H9 (cell line): Measurements from ENCODE around the gene SRRM2. TPM values are rescaled to one million over a fixed set of nuclear protein-coding genes. Genes with fewer than 3 reads are reported as not detected.

Experiments used
- DNase-seq: peaks from one replicate; pipeline ENCODE4 v3.0.0-alpha.2; 2017
- H2AFZ ChIP-seq: one replicate; pipeline ENCODE4 v1.6.1; 2013; ENCODE audit warnings: mild to moderate bottlenecking, low read length, control low read depth, moderate library complexity
- H2AK5ac ChIP-seq: 2 replicates; pipeline ENCODE4 v1.6.1; 2013; ENCODE audit warnings: low read length, control low read depth, mixed read lengths; ENCODE audit not compliant: insufficient read length
- H2BK120ac ChIP-seq: one replicate; pipeline ENCODE4 v1.6.1; 2013; ENCODE audit warnings: low read depth, mild to moderate bottlenecking, low read length, control low read depth, inconsistent platforms; ENCODE audit not compliant: poor library complexity, severe bottlenecking
- H2BK12ac ChIP-seq: 2 replicates; pipeline ENCODE4 v1.6.1; 2013; ENCODE audit warnings: low read length, control low read depth, mixed read lengths, low read depth; ENCODE audit not compliant: insufficient read length
- H2BK15ac ChIP-seq: 2 replicates; pipeline ENCODE4 v1.6.1; 2013; ENCODE audit warnings: low read depth, low read length, control low read depth
- H2BK20ac ChIP-seq: one replicate; pipeline ENCODE4 v1.6.1; 2013; ENCODE audit warnings: low read depth, mild to moderate bottlenecking, low read length, control low read depth, inconsistent platforms; ENCODE audit not compliant: poor library complexity, severe bottlenecking
- H2BK5ac ChIP-seq: 2 replicates; pipeline ENCODE4 v1.6.1; 2013; ENCODE audit warnings: low read length, control low read depth, mixed read lengths; ENCODE audit not compliant: insufficient read length
- H3K14ac ChIP-seq: 2 replicates; pipeline ENCODE4 v1.6.1; 2013; ENCODE audit warnings: low read length, control low read depth; ENCODE audit not compliant: insufficient read depth
- H3K18ac ChIP-seq: 2 replicates; pipeline ENCODE4 v1.6.1; 2013; ENCODE audit warnings: low read depth, mild to moderate bottlenecking, mixed read lengths, low read length, control low read depth; ENCODE audit not compliant: insufficient read length
- H3K23ac ChIP-seq: 2 replicates; pipeline ENCODE4 v1.6.1; 2013; ENCODE audit warnings: low read length, control low read depth, mixed read lengths, low read depth; ENCODE audit not compliant: insufficient read length
- H3K23me2 ChIP-seq: 2 replicates; pipeline ENCODE4 v1.6.1; 2013; ENCODE audit warnings: low read depth, mild to moderate bottlenecking, mixed read lengths, low read length, control low read depth; ENCODE audit not compliant: insufficient read length, poor library complexity, severe bottlenecking
- H3K27ac ChIP-seq: 2 replicates; pipeline ENCODE4 v1.5.1; 2013; ENCODE audit warnings: low read length, control low read depth, mixed read lengths, low read depth; ENCODE audit not compliant: insufficient read length
- H3K27me3 ChIP-seq: 2 replicates; pipeline ENCODE4 v1.6.1; 2013; ENCODE audit warnings: low read length, control low read depth, inconsistent platforms; ENCODE audit not compliant: insufficient read depth
- H3K4ac ChIP-seq: 2 replicates; pipeline ENCODE4 v1.6.1; 2013; ENCODE audit warnings: low read depth, mild to moderate bottlenecking, control low read depth, inconsistent platforms, low read length, moderate library complexity
- H3K4me1 ChIP-seq: 2 replicates; pipeline ENCODE4 v1.6.1; 2013; ENCODE audit warnings: low read length, control low read depth, inconsistent platforms; ENCODE audit not compliant: insufficient read depth
- H3K4me2 ChIP-seq: 2 replicates; pipeline ENCODE4 v1.6.1; 2013; ENCODE audit warnings: low read length, control low read depth, mixed read lengths; ENCODE audit not compliant: insufficient read length, insufficient read depth
- H3K56ac ChIP-seq: 2 replicates; pipeline ENCODE4 v1.6.1; 2013; ENCODE audit warnings: low read depth, mild to moderate bottlenecking, mixed read lengths, low read length, control low read depth; ENCODE audit not compliant: insufficient read length
- H3K79me1 ChIP-seq: 2 replicates; pipeline ENCODE4 v1.6.1; 2013; ENCODE audit warnings: low read depth, mild to moderate bottlenecking, moderate library complexity, low read length, control low read depth, inconsistent platforms; ENCODE audit not compliant: insufficient read depth, poor library complexity, severe bottlenecking
- H3K79me2 ChIP-seq: 2 replicates; pipeline ENCODE4 v1.6.1; 2013; ENCODE audit warnings: low read length, control low read depth, inconsistent platforms; ENCODE audit not compliant: insufficient read depth
- H3K9ac ChIP-seq: 2 replicates; pipeline ENCODE4 v1.6.1; 2013; ENCODE audit warnings: low read length, control low read depth, mixed read lengths; ENCODE audit not compliant: insufficient read length; ENCODE audit errors: extremely low read depth
- H3K9me3 ChIP-seq: one replicate; pipeline ENCODE4 v1.6.1; 2013; ENCODE audit warnings: low read depth, low read length, inconsistent platforms; ENCODE audit not compliant: control insufficient read depth
- H3T11ph ChIP-seq: one replicate; pipeline ENCODE4 v1.6.1; 2013; ENCODE audit warnings: mild to moderate bottlenecking, low read length, control low read depth, inconsistent platforms
- H4K20me1 ChIP-seq: one replicate; pipeline ENCODE4 v1.6.1; 2013; ENCODE audit not compliant: control insufficient read depth, insufficient read length, insufficient read depth
- H4K5ac ChIP-seq: 2 replicates; pipeline ENCODE4 v1.6.1; 2013; ENCODE audit warnings: low read depth, mild to moderate bottlenecking, mixed read lengths, low read length, control low read depth; ENCODE audit not compliant: insufficient read length
- H4K8ac ChIP-seq: replicated peaks from 2 replicates; pipeline ENCODE4 v1.6.1; 2013; ENCODE audit warnings: low read length, control low read depth, mixed read lengths, low read depth; ENCODE audit not compliant: insufficient read length
- H4K91ac ChIP-seq: 2 replicates; pipeline ENCODE4 v1.6.1; 2013; ENCODE audit warnings: low read depth, mild to moderate bottlenecking, moderate library complexity, mixed read lengths, low read length, control low read depth; ENCODE audit not compliant: insufficient read length
- H3K27ac Mint-ChIP-seq, 3 experiments: 2 replicates in 2 of 3; 3 replicates in 1 of 3; pipeline ENCODE4 v1.8.0; 2020 to 2021; ENCODE audit warnings: mixed read lengths in 3 of 3, mild to moderate bottlenecking in 1 of 3, moderate library complexity in 1 of 3
- H3K27me3 Mint-ChIP-seq: 2 replicates; pipeline ENCODE4 v1.8.0; 2021; ENCODE audit warnings: low read depth, mild to moderate bottlenecking, moderate library complexity, mixed read lengths
- H3K36me3 Mint-ChIP-seq, 3 experiments: 2 replicates in 2 of 3; 3 replicates in 1 of 3; pipeline ENCODE4 v1.8.0; 2020 to 2021; ENCODE audit warnings: low read depth in 3 of 3, mixed read lengths in 3 of 3; ENCODE audit not compliant: insufficient read depth in 1 of 3
- H3K4me1 Mint-ChIP-seq, 2 experiments: 2 replicates each; pipeline ENCODE4 v1.8.0; 2020; ENCODE audit warnings: mixed read lengths in 2 of 2
- H3K4me3 Mint-ChIP-seq, 2 experiments: 2 replicates in 1 of 2; 3 replicates in 1 of 2; pipeline ENCODE4 v1.8.0; 2020 to 2021; ENCODE audit warnings: mild to moderate bottlenecking in 2 of 2, mixed read lengths in 2 of 2, moderate library complexity in 1 of 2
- H3K9me3 Mint-ChIP-seq, 2 experiments: 2 replicates in 1 of 2; 3 replicates in 1 of 2; pipeline ENCODE4 v1.8.0; 2020; ENCODE audit warnings: mild to moderate bottlenecking in 2 of 2, mixed read lengths in 2 of 2, moderate library complexity in 1 of 2
- WGBS: extraction: QIAGEN DNeasy Blood & Tissue Kit; methylation state at CpG from one replicate; pipeline ENCODE4 v1.1.7; 2013; ENCODE audit warnings: missing lambda C conversion rate, low lambda C conversion rate, mixed read lengths; ENCODE audit not compliant: insufficient read length; ENCODE audit errors: extremely low coverage; 5-methylcytosine and 5-hydroxymethylcytosine counted together
- total RNA-seq: library from RNA; stranded (reverse); gene quantifications from 2 replicates; pipeline ENCODE4 v1.2.1, GENCODE V29; 2021
- TF ChIP-seq, protein P1 (sequence below): fragments of 200-600 bp; sonication (generic); conservative IDR thresholded peaks from 3 replicates; pipeline ENCODE4 v1.8.0; 2021; ENCODE audit warnings: antibody characterized with exemption, mild to moderate bottlenecking

The SRRM2 gene
- total RNA-seq, 1 experiment from 2014 or later = 694 TPM

DNA sequence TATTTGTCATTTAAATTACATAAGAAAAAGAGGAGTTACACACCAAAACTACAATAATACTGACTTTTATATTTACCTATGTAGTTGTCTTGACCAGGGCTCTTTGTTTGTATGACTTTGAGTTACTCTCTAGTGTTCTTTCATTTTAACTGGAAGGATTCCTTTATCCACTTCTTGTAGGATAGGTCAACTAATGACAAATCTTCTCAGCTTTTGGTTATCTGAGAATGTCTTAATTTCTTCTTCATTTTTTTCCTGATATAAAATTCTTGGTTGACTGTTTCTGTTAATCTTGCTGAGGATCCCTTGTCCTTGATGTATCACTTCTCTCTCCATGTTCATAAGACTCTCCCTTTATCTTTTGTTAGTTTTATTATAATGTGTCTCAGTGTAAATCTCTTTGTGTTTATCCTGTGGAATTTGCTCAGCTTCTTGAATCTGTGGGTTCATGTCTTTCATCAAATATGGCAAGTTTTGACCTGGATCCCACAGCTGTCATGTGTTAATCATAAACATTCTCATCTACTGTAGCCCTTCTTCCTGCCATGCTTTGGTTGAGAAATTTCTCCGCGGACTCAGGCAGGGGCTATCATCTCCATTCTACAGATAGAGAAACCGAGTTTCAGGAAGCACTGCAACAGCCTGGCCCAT is 51.2 kb downstream of the SRRM2 start:
- Histone ChIP-seq H3K56ac (no peak overlapping the region), H3K14ac (no peak overlapping the region), H3K4ac (no peak overlapping the region), H2BK5ac (no peak overlapping the region), H3K79me1 (no peaks in the 10 kb centered on the region), H2BK20ac (no peak overlapping the region), H3K23ac (no peak overlapping the region), H2BK120ac (no peak overlapping the region), H3K4me1 (no peaks in the 10 kb centered on the region), H3K9ac (no peak overlapping the region), H3K18ac (no peak overlapping the region), H3K23me2 (no peaks in the 10 kb centered on the region), H4K20me1 (no peaks in the 10 kb centered on the region), H3K27ac (no peak overlapping the region), H2AK5ac (no peak overlapping the region), H4K5ac (no peak overlapping the region), H3K4me2 (no peak overlapping the region), H3K27me3 (no peaks in the 10 kb centered on the region), H2AFZ (no peak overlapping the region), H3K9me3 (peaks cover 10% of the 10 kb centered on the region), H2BK15ac (no peak overlapping the region), H3T11ph (no peak overlapping the region), H2BK12ac (no peak overlapping the region), H4K91ac (no peak overlapping the region), H3K79me2 (no peaks in the 10 kb centered on the region), H4K8ac (no peak overlapping the region)
- Mint-ChIP-seq H3K36me3 (peaks cover 0 to 4% (median 0%) of the 10 kb centered on the region in 3 experiments; a peak in 2 of 7 replicates), H3K4me3 (no peak overlapping the region), H3K9me3 (peaks cover 27 to 28% of the 10 kb centered on the region in 2 experiments), H3K27me3 (peaks cover 29% of the 10 kb centered on the region), H3K27ac (no peak overlapping the region), H3K4me1 (no peaks in the 10 kb centered on the region)
- WGBS = no CpG with 5 or more reads among the region's 3 CpGs
- TF ChIP-seq, protein P1, sequence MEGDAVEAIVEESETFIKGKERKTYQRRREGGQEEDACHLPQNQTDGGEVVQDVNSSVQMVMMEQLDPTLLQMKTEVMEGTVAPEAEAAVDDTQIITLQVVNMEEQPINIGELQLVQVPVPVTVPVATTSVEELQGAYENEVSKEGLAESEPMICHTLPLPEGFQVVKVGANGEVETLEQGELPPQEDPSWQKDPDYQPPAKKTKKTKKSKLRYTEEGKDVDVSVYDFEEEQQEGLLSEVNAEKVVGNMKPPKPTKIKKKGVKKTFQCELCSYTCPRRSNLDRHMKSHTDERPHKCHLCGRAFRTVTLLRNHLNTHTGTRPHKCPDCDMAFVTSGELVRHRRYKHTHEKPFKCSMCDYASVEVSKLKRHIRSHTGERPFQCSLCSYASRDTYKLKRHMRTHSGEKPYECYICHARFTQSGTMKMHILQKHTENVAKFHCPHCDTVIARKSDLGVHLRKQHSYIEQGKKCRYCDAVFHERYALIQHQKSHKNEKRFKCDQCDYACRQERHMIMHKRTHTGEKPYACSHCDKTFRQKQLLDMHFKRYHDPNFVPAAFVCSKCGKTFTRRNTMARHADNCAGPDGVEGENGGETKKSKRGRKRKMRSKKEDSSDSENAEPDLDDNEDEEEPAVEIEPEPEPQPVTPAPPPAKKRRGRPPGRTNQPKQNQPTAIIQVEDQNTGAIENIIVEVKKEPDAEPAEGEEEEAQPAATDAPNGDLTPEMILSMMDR = no peak
- DNase-seq = no peak
